ENCODE measurements around the gene TNFRSF21. TPM values are rescaled to one million over a fixed set of nuclear protein-coding genes. Genes with fewer than 3 reads are reported as not detected.

Gene TNFRSF21
- total RNA-seq, 3 donors from 2014 or later: 10.2 to 21.4 (median 20.9) TPM

DNA sequence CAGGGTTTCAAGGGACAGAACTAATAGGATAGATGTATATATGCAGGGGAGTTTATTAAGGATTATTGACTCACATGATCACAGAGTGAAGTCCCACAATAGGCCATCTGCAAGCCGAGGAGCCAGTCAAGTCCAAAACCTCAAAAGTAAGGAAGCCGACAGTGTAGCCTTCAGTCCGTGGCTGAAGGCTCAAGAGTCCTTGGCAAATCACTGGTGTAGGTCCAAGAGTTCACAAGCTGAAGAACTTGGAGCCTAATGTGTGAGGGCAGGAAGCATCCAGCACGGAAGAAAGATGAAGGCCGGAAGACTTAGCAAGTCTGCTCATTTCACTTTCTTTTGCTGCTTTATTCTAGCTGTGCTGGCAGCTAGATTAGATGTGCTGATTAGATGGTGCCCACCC, 128.0 kb downstream of the TNFRSF21 start:
- H3K36me3 ChIP-seq: no peaks in the 10 kb centered on the region
- H3K4me1 ChIP-seq: peaks cover 0 to 5% of the 10 kb centered on the region in 2 donors
- no peak for DNase-seq (ENCODE audit: low spot score in 2 of 2)
- no peak overlapping the region for H3K4me3 ChIP-seq
- intact Hi-C loops (cut with DNase I; ENCODE audit: low total_unique reads): no loop called here
- H3K9me3 ChIP-seq: no peaks in the 10 kb centered on the region
- no peak overlapping the region for H3K27ac ChIP-seq
- no peaks in the 10 kb centered on the region for H3K27me3 ChIP-seq
- TF ChIP-seq POLR2AphosphoS5 (IDR thresholded peaks at IDR 0.05): no peak
- TF ChIP-seq, protein P1, sequence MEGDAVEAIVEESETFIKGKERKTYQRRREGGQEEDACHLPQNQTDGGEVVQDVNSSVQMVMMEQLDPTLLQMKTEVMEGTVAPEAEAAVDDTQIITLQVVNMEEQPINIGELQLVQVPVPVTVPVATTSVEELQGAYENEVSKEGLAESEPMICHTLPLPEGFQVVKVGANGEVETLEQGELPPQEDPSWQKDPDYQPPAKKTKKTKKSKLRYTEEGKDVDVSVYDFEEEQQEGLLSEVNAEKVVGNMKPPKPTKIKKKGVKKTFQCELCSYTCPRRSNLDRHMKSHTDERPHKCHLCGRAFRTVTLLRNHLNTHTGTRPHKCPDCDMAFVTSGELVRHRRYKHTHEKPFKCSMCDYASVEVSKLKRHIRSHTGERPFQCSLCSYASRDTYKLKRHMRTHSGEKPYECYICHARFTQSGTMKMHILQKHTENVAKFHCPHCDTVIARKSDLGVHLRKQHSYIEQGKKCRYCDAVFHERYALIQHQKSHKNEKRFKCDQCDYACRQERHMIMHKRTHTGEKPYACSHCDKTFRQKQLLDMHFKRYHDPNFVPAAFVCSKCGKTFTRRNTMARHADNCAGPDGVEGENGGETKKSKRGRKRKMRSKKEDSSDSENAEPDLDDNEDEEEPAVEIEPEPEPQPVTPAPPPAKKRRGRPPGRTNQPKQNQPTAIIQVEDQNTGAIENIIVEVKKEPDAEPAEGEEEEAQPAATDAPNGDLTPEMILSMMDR (IDR thresholded peaks at IDR 0.05): no peak
- TF ChIP-seq POLR2A (IDR thresholded peaks at IDR 0.05): no peak

Other genes with a start within 250 kb of the TNFRSF21 start
- gene CD2AP, start 167.9 kb upstream of the TNFRSF21 start, total RNA-seq: 10 to 100 TPM; 21.3 to 60.7 (median 34.4) TPM